H1 (cell line): ENCODE data around the gene FAM228B.

Experiments
- EZH2 ChIP-seq: fragments of 200-600 bp; sonication (generic); IDR thresholded peaks from 2 replicates; pipeline ENCODE4 v1.7.1; 2012; ENCODE audit warnings: low read depth, mild to moderate bottlenecking, moderate library complexity, low read length, inconsistent platforms; ENCODE audit not compliant: severe bottlenecking
- POLR2A ChIP-seq, 2 experiments: IDR thresholded peaks; 1 replicate in 1 of 2; 2 replicates in 1 of 2; pipeline ENCODE4 v1.6.1; 2011; ENCODE audit warnings: low read depth in 2 of 2, low read length in 2 of 2, mild to moderate bottlenecking in 2 of 2; ENCODE audit errors: control extremely low read depth in 1 of 2
- POLR2AphosphoS5 ChIP-seq: IDR thresholded peaks from 2 replicates; pipeline ENCODE4 v1.6.1; 2011; ENCODE audit warnings: low read depth, low read length
- SIX5 ChIP-seq: IDR thresholded peaks from 2 replicates; pipeline ENCODE4 v1.6.1; 2011; ENCODE audit warnings: mild to moderate bottlenecking, low read depth, low read length
- SRF ChIP-seq: IDR thresholded peaks from 2 replicates; pipeline ENCODE4 v1.6.1; 2011; ENCODE audit warnings: mild to moderate bottlenecking, low read depth, low read length, moderate library complexity
- SUZ12 ChIP-seq: fragments of 200-600 bp; sonication (generic); IDR thresholded peaks from 2 replicates; pipeline ENCODE4 v1.6.1; 2012; ENCODE audit warnings: mild to moderate bottlenecking, inconsistent platforms, low read length, moderate library complexity, mixed read lengths
- TF ChIP-seq, protein P1 (sequence below): IDR thresholded peaks from 2 replicates; pipeline ENCODE4 v1.6.1; 2011; ENCODE audit warnings: low read length, improper control_type of control experiment
- TF ChIP-seq, protein P2 (sequence below), 3 experiments: IDR thresholded peaks; 1 replicate in 2 of 3; 2 replicates in 1 of 3; pipeline versions ENCODE4 v1.5.1 to v1.6.1; 2011; ENCODE audit warnings: low read length in 3 of 3, mild to moderate bottlenecking in 3 of 3, inconsistent platforms in 2 of 3, low read depth in 1 of 3, moderate library complexity in 1 of 3; ENCODE audit not compliant: insufficient read depth in 1 of 3; ENCODE audit errors: control extremely low read depth in 1 of 3
- TF ChIP-seq, protein P3 (sequence below): IDR thresholded peaks from 2 replicates; pipeline ENCODE4 v1.6.1; 2012; ENCODE audit warnings: low read length, inconsistent platforms
- TF ChIP-seq, protein P4 (sequence below): IDR thresholded peaks from 2 replicates; pipeline ENCODE4 v1.6.1; 2011; ENCODE audit warnings: low read depth, mild to moderate bottlenecking, low read length; ENCODE audit not compliant: insufficient read depth

DNA sequence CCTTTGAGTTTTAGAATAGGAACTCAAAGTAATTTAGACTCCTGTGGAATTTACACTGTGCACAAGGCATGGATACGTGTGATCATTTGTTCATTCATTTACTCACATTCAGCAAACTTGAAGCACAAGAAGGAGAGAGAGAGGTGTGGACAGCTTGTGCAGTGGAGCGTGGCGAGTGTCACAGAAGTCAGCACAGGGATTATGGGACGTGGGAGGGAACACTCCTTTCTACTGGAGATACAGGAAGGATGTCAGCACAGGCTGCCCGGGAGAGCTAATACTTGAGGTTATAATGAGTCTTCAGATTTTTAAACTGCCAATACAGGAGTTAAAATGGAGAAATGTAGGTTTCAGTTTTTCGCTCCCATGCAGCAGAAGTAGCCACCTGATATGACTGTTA is 58.6 kb downstream of the FAM228B start:
- TF ChIP-seq, protein P1, sequence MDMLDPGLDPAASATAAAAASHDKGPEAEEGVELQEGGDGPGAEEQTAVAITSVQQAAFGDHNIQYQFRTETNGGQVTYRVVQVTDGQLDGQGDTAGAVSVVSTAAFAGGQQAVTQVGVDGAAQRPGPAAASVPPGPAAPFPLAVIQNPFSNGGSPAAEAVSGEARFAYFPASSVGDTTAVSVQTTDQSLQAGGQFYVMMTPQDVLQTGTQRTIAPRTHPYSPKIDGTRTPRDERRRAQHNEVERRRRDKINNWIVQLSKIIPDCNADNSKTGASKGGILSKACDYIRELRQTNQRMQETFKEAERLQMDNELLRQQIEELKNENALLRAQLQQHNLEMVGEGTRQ = no peak
- TF ChIP-seq, protein P2, sequence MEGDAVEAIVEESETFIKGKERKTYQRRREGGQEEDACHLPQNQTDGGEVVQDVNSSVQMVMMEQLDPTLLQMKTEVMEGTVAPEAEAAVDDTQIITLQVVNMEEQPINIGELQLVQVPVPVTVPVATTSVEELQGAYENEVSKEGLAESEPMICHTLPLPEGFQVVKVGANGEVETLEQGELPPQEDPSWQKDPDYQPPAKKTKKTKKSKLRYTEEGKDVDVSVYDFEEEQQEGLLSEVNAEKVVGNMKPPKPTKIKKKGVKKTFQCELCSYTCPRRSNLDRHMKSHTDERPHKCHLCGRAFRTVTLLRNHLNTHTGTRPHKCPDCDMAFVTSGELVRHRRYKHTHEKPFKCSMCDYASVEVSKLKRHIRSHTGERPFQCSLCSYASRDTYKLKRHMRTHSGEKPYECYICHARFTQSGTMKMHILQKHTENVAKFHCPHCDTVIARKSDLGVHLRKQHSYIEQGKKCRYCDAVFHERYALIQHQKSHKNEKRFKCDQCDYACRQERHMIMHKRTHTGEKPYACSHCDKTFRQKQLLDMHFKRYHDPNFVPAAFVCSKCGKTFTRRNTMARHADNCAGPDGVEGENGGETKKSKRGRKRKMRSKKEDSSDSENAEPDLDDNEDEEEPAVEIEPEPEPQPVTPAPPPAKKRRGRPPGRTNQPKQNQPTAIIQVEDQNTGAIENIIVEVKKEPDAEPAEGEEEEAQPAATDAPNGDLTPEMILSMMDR (IDR thresholded peaks at IDR 0.05; ENCODE audit: control extremely low read depth in 1 of 3, insufficient read depth in 1 of 3, low read depth in 1 of 3, low read length in 3 of 3) = no peak
- TF ChIP-seq POLR2AphosphoS5 (no peak), SIX5 (no peak), POLR2A (IDR thresholded peaks at IDR 0.05; ENCODE audit: control extremely low read depth in 1 of 2, low read depth in 2 of 2, low read length in 2 of 2) (no peak), SRF (no peak), EZH2 (no peak), SUZ12 (no peak)
- TF ChIP-seq, protein P3, sequence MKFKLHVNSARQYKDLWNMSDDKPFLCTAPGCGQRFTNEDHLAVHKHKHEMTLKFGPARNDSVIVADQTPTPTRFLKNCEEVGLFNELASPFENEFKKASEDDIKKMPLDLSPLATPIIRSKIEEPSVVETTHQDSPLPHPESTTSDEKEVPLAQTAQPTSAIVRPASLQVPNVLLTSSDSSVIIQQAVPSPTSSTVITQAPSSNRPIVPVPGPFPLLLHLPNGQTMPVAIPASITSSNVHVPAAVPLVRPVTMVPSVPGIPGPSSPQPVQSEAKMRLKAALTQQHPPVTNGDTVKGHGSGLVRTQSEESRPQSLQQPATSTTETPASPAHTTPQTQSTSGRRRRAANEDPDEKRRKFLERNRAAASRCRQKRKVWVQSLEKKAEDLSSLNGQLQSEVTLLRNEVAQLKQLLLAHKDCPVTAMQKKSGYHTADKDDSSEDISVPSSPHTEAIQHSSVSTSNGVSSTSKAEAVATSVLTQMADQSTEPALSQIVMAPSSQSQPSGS = no peak
- TF ChIP-seq, protein P4, sequence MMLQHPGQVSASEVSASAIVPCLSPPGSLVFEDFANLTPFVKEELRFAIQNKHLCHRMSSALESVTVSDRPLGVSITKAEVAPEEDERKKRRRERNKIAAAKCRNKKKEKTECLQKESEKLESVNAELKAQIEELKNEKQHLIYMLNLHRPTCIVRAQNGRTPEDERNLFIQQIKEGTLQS = no peak
